Psoas muscle (tissue), 8 donors: ENCODE measurements around the gene TRAPPC12. TPM values are rescaled to one million over a fixed set of nuclear protein-coding genes. Genes with fewer than 3 reads are reported as not detected.

Experiments
- ATAC-seq, 4 donors: fragments of 200-7000 bp; cut with Tn5 transposase; one replicate each; pipeline ENCODE4 v1.9.1; 2020; ENCODE audit warnings: moderate library complexity in 3 of 4, mild to moderate bottlenecking in 2 of 4
- DNase-seq, 2 donors: peaks; one replicate each; pipeline ENCODE4 v3.0.0-alpha.2; 2020
- H3K27ac ChIP-seq: fragments of 200-600 bp; one replicate; pipeline ENCODE4 v1.8.0; 2022
- H3K27me3 ChIP-seq, 3 donors: fragments of 200-600 bp in 1 of 3; one replicate each; pipeline versions ENCODE4 v1.6.1 to v1.8.0; 2013 to 2022; ENCODE audit warnings: low read length in 2 of 3, mild to moderate bottlenecking in 2 of 3, moderate library complexity in 1 of 3; ENCODE audit not compliant: insufficient read depth in 3 of 3
- H3K36me3 ChIP-seq, 2 donors: fragments of 200-600 bp in 1 of 2; one replicate each; pipeline versions ENCODE4 v1.6.1 to v1.8.0; 2013 to 2022; ENCODE audit warnings: low read depth in 1 of 2, mild to moderate bottlenecking in 1 of 2, moderate library complexity in 1 of 2; ENCODE audit not compliant: insufficient read depth in 1 of 2
- H3K4me1 ChIP-seq: fragments of 200-600 bp; one replicate; pipeline ENCODE4 v1.8.0; 2022
- H3K4me3 ChIP-seq: fragments of 200-600 bp; one replicate; pipeline ENCODE4 v1.8.0; 2022; ENCODE audit warnings: mild to moderate bottlenecking
- H3K9me3 ChIP-seq: fragments of 200-600 bp; one replicate; pipeline ENCODE4 v1.8.0; 2022
- WGBS, 3 donors: extraction: QIAGEN DNeasy Blood & Tissue Kit; methylation state at CpG; one replicate each; pipeline versions ENCODE4 v1.1.6 to v1.1.7; 2013; 5-methylcytosine and 5-hydroxymethylcytosine counted together
- intact Hi-C, 2 donors: fragments of 100-400 bp; cut with DNase I; formaldehyde crosslinking; loops; one replicate each; pipeline versions ENCODE4 v1.11.0 to v1.14.2; 2022
- polyA plus RNA-seq, 3 donors: library from polyadenylated mRNA; stranded (reverse); fragments of 200-250 nt; gene quantifications; one replicate each; pipeline ENCODE4 v1.2.3, GENCODE V29; 2013
- total RNA-seq, 4 donors: library from RNA; stranded (reverse); fragmentation: NEBNext Ultra II Directional in 2 of 4; extraction: Animal tissue kit (Norgen Biotek cat#: 25700) in 2 of 4; gene quantifications; one replicate each; pipeline versions ENCODE4 v1.2.1 to v1.2.4, GENCODE V29; 2021 to 2023
- TF ChIP-seq, protein P1 (sequence below): fragments of 200-600 bp; IDR thresholded peaks from one replicate; pipeline ENCODE4 v1.8.0; 2022; ENCODE audit warnings: antibody characterized with exemption
- donor health status: healthy with polysubstance abuse.
- donor health status: DM: no; HTN: no; CAD: no; lungs with moderate emphysema.
- donor health status: Bipolar disorder and iron deficiency.
- donor health status: healthy.
- donor health status: DM: yes; HTN: yes; CAD: no.
- donor health status: DM: no; HTN: no; CAD: no.
- donor health status: DM: no; HTN: no; CAD: no.
- donor health status: DM: yes; HTN: yes; CAD: no.

TRAPPC12 gene
- total and polyA plus RNA-seq, 7 donors: 28.7 to 90.3 (median 56.7) TPM

DNA sequence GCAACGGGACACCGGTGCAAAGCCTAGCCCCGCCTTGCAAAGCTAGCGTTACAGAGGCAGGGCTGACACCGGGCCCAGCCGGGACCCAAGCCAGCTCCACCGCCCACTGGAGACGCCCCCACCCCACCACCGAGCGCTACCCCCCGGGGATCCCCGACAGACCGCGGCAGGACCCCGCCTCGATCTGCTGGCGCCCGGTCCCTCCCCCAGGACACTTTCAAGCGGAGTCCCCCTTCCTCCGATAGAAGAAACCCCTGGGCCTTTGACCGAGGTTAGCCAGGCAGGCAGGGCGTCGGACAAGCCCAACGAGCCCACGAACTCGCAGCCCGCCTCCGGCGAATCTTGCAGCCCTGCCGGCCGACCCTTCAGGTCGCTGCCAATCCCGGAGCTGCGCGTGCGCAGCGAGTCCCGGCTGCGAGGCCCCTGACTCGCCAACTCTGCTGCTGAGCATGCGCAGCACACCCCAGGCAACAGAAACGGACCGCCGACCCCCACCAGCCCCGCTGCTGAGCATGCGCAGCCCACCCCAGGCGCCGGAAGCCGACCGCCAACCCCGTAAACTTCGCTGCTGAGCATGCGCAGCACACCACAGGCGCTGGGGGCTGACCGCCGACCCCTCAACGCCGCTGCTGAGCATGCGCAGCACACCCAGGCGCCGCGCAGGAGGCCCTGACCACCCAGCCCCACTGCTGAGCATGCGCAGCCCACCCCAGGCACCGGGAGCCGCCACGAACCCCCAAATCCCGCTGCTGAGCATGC lies 139.2 kb downstream of the TRAPPC12 start:
- peak; percentile 95 to 96 (median 96) for ATAC-seq
- peak overlapping the region; percentile 99 for H3K27ac ChIP-seq
- intact Hi-C loops: loop anchor here (2.0 to 5.0 kb wide), 3 partner anchors 18 to 41 kb away; partner anchors contain the start of gene RNASEH1 (in 1 of the 2)
- H3K9me3 ChIP-seq: no peaks in the 10 kb centered on the region
- peak overlapping the region; percentile 92 for H3K4me3 ChIP-seq
- H3K27me3 ChIP-seq: no peaks in the 10 kb centered on the region
- WGBS, 3 donors: 0 to 1% (median 1%) methylated on average over 57 to 67 of the region's 67 CpGs
- H3K4me1 ChIP-seq: peaks cover 29% of the 10 kb centered on the region
- H3K36me3 ChIP-seq: peaks cover 0 to 21% of the 10 kb centered on the region in 2 donors
- TF ChIP-seq, protein P1, sequence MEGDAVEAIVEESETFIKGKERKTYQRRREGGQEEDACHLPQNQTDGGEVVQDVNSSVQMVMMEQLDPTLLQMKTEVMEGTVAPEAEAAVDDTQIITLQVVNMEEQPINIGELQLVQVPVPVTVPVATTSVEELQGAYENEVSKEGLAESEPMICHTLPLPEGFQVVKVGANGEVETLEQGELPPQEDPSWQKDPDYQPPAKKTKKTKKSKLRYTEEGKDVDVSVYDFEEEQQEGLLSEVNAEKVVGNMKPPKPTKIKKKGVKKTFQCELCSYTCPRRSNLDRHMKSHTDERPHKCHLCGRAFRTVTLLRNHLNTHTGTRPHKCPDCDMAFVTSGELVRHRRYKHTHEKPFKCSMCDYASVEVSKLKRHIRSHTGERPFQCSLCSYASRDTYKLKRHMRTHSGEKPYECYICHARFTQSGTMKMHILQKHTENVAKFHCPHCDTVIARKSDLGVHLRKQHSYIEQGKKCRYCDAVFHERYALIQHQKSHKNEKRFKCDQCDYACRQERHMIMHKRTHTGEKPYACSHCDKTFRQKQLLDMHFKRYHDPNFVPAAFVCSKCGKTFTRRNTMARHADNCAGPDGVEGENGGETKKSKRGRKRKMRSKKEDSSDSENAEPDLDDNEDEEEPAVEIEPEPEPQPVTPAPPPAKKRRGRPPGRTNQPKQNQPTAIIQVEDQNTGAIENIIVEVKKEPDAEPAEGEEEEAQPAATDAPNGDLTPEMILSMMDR: no peak
- peak; percentile 99 to 100 for DNase-seq

DNA sequence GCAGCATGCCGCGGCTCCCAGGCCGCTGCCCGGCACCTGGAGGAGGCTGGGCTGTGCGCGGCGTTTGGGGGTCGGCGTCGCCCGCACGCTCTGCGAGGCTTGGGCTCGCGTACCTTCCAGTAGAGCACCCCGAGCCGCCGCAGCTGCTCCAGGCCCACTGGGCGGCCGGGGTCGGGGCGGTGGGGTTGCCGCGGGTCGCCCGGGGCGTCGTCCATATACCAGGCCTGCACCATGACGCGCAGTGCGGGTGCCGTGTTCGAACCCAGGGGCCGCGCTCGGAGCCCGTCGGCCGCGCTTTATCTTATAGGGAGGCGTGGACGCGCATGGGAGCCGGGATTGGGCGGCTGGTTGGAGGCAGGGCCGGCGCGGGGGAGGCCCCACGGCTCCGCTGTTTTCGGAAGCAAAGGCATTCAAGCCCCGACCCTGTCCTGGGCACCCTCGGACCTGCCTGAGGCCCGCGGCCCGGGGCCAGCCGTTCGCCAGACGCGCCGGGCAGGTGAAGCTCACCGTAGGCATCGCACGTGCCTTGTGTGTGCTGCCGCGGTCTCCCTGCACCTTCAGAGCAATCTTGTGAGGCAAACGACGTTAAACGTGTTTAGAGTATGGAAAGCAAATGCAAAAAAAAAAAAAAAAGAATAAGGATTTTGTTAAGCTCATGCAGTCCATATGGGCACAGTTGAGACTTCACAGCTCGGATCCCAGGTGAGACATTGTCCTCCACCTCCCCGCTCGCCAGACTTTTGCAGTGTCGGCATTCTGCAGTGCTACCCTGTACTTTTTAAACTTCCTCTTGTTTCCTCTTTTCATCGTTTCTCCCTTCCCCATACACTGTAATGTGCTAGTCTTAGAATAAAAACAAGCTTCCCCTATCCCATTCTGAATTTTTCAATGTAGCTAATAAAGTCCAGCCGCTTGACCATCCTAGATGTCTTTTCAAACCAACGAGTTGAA lies 140.0 kb downstream of the TRAPPC12 start, which contains the start of gene ADI1:
Gene ADI1, minus strand, starts transcription at position 277 of the 951 bp plus-strand sequence. Its CDS starts 44 bp downstream, at position 233.
- Histone ChIP-seq H3K27me3 (no peaks in the 10 kb centered on the region), H3K4me3 (peak within 1 kb of the TSS; percentile 92), H3K27ac (peak within 1 kb of the TSS; percentile 99), H3K4me1 (peaks cover 31% of the 10 kb centered on the region), H3K36me3 (peaks cover 0 to 14% of the 10 kb centered on the region in 2 donors), H3K9me3 (no peaks in the 10 kb centered on the region)
- DNase-seq (peak; percentile 85 to 90), ATAC-seq (peak; percentile 71 to 76 (median 74))
- 2% methylated on average over 63 to 76 of the region's 76 CpGs for WGBS, 3 donors
- TF ChIP-seq, protein P1: no peak
- intact Hi-C loops: loop anchor here (2.0 to 5.0 kb wide), 3 partner anchors 17 to 42 kb away; partner anchors contain the start of gene RNASEH1 (in 1 of the 2)

DNA sequence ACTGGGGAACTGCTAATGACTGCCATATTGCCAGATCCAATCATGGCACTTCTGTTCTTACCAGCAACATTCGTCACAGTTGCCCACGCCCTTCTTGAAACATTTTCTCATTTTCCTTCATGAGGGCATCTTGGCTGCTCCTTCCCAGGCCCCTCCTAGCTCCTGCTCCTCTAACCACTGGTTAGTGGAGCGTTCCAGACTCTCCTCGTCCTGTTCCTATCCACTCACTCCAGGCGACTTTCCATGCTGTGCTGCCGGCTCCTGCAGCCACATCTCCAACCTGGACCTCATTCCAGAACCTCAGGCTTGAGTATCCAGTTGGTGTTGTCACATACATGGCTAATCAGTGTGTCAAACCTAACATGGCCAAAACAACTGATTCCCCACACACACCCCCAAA lies 141.1 kb downstream of the TRAPPC12 start:
- H3K4me3 ChIP-seq: peak overlapping the region; percentile 92
- H3K27me3 ChIP-seq: no peaks in the 10 kb centered on the region
- intact Hi-C loops: no loop called here
- no peaks in the 10 kb centered on the region for H3K9me3 ChIP-seq
- H3K4me1 ChIP-seq: peaks cover 31% of the 10 kb centered on the region
- peaks cover 0 to 9% of the 10 kb centered on the region in 2 donors for H3K36me3 ChIP-seq
- DNase-seq: no peak
- no peak for ATAC-seq
- WGBS, 3 donors: 71 to 90% (median 78%) methylated on average over 6 of the region's 6 CpGs
- TF ChIP-seq, protein P1: no peak
- no peak overlapping the region for H3K27ac ChIP-seq

DNA sequence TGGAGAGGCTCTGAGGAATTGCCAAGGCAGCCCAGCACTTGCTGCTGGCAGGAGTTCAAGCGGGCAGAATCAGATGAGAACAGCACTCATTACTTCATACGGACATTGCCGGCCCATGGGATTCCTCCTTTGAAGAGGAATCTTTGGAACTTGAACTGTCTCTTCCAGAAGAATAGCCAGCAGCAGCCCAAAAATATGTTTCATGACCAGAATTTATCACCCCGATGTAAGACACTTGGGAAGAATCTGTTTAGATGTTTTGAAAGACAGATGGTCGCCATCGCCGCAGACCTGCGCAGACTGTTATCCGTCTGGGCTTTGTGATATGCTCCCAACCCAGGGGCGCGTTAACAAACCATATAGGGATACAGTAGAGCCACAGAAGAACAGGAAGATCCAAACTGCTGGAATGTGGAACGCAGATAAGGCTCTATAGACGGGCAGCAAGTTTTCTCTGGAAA lies 143.5 kb downstream of the TRAPPC12 start:
- no peak overlapping the region for H3K27ac ChIP-seq
- peaks cover 21% of the 10 kb centered on the region for H3K4me1 ChIP-seq
- DNase-seq: peak in 1 of 2 donors; percentile 49
- H3K9me3 ChIP-seq: no peaks in the 10 kb centered on the region
- H3K4me3 ChIP-seq: no peak overlapping the region
- H3K36me3 ChIP-seq: no peaks in the 10 kb centered on the region
- ATAC-seq: no peak
- TF ChIP-seq, protein P1: no peak
- intact Hi-C loops: no loop called here
- no peaks in the 10 kb centered on the region for H3K27me3 ChIP-seq
- 78 to 89% (median 81%) methylated on average over 13 of the region's 13 CpGs for WGBS, 3 donors
